ENCODE data around the gene UGT1A3.

The UGT1A3 gene

DNA sequence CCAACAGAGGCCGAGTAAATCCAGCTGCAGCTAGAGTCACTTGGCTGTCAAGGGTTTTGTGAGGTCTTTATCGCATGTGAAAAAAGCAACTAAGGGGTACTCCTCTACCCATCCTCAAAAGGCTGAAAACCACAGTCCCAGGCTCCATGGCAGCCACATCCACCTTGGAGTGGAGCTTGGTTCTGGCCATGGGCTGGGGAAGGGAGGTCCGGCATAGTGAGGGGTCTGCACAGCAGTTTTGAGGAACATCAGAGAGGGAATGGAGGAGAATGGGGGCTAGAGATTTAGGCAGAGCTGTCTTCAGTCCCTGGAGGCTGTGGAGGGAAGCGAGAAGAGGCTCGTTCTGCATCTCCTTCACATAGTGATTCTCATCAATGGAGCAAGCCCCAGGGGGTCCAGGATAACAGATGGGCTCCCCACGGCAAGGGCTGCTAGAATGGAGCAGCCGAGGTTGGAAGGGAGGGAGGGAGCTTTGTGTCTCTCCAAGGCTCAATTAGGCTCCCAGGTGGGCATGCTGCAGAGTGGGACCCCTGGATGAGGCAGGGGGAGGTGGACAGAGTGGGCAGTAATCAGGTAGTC, 70.3 kb downstream of the UGT1A3 start:
- no peak for DNase-seq

GRCh38 chr2:233799716-233800115, 70.9 kb downstream of the UGT1A3 start:
- DNase-seq, result no peak

GRCh38 chr2:233800208-233800607, 71.4 kb downstream of the UGT1A3 start:
- no peak for DNase-seq

GRCh38 chr2:233801357-233802131, 72.7 kb downstream of the UGT1A3 start:
- no peak for DNase-seq

DNA sequence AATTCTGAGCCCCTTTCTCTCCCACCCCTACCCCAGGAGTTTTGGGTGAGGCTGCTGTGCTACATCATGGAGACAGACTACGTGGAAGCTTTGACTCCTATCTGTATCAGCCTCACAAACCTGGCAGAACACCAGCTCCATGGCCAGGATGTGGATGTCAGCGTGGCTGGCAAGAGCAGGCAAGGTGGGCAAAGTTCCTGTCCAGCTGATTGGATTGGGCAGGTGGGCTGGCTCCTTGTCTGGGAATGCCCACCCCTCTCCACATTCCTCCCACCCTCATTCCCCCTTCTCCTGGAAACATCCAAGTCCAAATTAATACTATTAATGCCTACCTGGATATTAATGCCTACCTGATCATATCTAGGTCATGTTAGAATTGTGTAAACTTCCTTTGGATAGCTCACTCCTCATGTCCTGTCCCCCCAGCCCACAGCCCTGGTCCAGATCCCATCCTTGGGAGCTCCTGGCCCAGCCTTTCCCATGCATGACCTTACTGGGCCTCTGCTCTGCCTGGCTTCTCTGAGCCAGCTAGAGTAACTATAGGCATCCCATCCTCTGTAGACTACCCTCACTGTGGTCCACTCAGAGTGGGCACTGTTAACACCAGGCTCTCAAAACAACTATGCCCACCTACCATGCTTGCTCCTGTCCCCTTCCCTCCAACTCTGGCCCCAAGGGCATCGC, 73.4 kb downstream of the UGT1A3 start:
- DNase-seq, result no peak

DNA sequence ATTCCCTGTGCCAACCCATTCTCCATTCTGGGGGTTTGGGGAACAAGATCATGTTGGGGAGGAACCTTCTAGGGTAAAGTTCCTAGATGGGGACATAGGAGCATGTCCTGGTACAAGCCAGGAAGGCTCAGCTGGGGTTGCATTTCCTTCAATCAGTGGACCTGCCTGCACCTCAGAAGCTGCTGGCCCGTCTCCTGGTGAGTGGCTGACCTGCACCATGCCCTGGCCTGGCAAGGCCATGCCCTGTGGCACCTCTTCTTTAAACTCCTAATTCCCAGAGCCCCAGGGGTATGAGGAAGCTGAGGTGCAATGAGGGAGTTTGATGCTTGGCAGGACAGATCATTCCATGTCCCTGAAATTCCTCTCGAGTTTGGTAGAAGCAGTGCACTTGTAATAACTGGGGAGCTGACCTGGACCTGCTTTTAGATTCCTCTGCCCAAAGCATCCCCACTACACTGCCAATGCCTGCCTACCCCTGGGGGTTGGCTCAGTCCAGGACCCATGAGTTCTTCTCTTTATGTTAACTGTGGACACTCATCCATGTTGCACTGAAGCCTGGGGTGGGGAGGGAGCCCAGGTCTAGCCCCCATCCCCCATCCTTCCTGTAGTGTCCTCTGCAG, 74.6 kb downstream of the UGT1A3 start:
- DNase-seq, result no peak

DNA sequence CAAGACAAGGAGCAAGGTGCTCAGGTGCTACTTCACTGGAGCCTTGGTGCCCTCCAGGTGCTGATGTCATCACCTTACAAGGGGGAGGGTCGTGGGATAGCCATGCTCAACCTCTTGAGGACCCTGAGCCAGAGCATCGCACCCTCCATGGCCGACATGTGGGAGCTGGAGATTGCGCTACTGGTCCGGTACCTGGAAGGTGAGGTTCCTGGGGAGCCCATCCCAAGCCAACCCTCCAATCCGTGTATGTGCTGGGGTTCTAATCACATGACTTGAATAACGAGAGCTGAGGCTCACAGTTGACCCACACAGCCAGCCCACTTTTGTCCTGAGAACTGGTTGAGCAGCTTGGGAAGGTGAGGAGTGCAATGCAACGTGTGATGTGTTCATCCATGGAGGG, 75.2 kb downstream of the UGT1A3 start:
- DNase-seq, result no peak

DNA sequence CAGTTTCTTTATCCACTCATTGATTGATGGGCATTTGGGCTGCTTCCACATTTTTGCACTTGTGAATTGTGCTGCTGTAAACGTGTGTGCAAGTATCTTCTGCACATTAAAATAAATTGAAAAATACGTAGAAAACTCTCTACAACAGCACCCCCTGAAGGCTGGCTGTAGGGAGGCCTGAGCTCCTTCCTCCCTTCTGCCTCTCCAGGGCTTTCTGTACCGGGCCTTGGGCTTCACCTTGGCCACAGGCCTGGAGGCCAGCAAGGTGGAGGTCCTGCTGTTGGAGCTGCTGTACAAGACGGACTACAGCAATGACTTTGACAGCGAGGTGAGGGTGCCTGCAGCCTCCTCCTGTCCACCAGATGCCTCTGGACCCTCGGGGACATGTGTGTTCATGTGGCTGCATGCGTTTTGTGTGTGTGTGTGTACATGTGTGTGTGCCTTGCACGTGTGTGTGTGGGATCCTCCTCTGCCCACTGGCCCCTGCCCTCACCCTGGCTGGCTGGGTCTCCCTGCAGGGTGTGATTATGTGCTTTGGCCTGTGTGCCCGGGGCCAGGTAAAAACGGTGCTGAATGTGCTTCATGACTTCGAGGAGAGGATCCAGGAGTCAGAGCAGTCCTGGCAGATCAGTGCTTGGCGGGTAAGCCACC, 78.5 kb downstream of the UGT1A3 start:
- no peak for DNase-seq

DNA sequence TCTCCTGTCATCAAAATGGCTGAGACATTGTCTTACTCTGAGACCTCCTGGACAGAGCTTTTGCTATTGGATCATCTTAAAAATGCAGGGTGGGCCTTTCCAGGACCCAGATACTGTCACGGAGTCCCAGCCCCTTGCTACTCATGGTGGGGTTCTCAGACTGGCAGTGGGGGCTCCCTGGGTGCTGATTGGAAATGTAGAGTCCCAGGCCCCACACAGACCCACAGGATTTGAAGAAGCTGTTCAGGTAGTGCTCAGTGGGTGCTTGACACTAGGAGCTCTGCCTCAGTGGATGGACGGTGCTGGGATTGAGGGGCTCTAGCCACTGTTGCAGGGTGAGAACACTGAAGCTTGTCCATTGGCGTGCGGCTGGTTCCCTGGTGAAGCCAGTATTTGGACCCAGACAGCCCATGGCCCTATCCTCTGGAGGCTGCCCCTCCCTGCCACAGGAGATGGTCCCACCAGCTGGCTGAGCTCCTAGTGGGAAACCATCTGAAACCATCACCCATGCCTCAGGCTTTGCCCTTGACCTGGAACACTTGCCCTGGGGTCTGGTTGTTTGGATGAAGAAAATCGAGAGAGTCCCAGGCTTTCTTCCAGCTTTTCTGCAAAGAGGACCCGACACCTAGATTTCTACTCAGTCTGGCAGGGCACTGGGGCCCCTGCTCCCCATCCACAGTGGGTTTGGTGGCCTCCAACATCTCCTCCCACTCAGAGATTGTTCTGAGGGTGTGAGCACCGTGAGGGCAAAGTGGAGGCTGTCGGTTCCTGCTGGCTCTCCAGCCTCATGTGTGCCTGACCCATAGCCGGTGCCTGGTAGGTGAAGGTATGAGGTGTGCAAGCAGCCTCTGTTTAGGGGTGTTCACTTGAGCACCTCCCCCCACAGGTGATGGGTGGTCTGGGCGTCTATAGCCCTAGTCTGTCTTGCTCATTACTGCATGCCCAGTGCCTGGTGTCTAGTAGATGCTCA, 79.4 kb downstream of the UGT1A3 start:
- DNase-seq, result no peak

- DNase-seq, result no peak
These were observed 81.5 kb downstream of the UGT1A3 start for GRCh38 chr2:233810385-233810784.

DNA sequence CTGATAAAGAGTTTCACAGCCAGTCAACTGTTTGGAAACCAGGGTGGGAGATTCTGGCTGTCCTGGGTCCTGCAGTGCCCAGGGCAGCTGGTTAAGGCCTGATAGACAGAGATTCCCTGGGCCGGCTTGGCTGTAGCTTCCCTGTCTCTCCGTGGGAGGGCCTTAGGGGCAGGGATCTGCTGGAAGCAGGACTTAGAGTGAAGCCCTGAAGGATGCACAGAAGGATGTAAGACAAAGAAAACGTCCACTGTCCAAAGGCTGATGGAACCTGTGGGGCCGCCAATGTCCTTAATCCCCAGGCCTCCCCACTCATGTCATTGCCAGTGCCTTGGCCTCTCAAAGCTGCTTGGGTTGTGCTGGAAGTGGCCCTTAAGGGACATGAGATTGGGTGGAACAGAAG, 82.2 kb downstream of the UGT1A3 start:
- DNase-seq, result no peak

DNA sequence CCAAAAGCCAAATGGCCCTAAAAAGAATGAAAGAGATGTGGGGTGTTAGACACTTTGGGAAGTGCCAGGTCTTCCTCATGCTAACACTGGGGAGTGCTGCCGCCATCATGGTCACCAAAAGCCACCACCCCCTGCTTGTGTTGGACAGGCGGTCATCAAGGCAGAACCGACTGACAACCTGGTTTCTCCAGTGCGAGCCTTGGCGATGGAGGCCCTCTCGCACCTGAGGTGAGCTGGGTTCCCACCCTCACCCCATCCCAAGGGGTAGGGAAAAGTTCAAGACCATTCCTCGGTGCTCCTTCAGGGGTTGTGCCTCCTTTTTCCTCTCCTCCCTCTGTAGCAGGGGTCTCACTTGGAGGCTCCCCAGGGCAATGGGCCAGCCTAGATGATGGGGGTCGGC, 82.9 kb downstream of the UGT1A3 start:
- no peak for DNase-seq

GRCh38 chr2:233813236-233814055, 84.6 kb downstream of the UGT1A3 start:
- no peak for DNase-seq

DNA sequence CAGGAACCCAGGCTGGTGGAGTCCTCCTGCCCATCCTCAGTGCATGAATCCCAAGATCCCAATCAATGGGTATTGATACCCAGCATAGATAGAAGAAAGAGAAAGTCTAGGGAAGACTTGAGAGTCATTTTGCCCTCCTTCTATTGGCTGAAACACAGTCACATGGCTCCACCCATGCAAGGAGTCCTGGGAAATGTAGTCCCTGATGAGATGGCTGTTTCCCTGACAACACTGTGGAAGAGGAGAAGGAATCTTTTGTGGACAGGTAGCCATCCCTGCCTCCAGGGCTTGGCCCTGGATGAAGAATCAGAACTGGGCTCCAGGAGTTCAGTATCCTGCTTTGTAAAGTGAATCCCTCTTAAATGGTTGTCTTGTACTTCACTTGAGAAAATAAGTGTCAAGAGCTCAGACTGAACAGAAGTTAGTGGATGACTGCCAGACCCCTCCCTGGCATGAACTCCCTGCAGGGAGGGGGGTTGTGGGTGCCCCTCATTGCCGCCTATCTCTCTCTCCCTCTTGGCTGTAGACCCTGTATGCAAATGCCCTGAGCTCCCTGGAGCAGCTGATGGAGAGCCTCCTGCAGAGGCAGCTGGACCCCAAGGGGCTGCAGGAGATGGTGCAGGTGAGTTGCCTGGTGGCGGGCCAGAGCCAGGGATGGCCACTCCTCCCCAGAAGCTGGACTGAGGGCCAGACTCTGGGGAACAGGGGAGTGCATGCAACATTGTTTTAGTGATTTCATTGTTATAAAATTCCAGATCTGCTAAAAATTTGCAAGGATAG, 85.4 kb downstream of the UGT1A3 start:
- no peak for DNase-seq

GRCh38 chr2:233815861-233816260, 87.0 kb downstream of the UGT1A3 start:
- no peak for DNase-seq

DNA sequence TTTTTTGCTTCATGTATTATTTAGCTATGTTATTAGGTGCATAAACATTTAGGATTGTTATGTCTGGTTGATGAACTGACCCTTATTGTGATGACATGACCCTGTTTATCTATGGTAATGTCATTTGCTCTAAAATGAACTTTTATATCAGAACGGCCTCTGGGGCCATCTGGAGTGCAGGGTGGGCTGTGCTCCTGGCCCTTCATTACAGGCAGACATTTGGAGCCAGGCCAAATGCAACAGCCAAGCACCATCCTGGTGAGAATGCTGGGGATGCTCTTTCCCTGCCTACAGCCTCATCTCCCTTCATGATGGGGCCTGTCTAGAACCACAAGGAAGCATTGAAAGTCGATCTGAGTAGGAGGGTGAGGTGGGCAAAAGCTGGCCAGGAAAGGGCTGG, 87.5 kb downstream of the UGT1A3 start:
- no peak for DNase-seq

DNA sequence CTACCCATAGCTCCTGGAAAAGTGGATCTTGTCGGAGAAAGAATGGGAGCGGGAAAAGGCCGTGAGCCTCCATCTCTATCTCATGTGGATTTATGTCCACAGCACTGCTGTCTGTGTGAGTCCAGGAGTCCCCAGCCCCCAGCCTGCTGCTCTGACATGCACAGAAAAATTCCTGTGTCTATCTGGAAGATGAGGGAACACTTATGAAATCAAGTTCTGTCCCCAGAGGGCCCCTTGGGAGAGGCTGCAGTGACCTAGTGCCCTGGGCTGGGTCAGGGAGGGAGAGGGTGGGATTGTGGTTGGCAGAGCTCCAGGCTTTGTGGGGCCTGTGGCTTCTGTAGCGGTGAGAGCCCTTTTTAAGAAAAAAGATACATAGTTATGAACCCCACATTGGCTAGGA, 87.9 kb downstream of the UGT1A3 start:
- DNase-seq, result no peak

DNA sequence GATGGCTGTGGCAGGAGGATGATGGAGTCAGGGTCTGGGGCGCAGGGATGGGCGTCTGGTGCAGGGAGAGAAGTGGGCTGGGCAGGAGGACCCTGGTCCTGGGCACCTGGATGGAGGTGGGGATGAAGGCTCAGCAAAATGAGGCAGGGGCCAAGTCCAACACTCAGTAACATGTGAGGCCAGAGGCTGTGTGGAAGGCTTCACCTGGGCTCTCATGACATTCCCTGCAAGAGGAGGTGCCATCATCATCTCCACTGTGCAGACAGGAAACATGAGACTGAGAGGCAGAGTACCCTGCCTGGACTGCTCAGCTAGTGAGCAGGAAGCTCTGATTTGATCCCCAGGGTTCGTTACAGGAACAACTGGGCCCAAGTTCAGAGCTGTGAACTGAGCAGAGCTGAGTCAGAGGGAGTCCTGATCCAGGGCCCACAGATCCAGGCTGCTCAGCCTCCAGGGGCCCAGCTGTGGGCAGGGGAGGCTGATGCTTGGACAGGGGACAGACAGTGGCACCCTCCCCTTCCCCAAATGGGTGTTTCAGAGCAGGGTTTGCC, 88.6 kb downstream of the UGT1A3 start:
- DNase-seq, result no peak

GRCh38 chr2:233817995-233818638, 89.3 kb downstream of the UGT1A3 start:
- DNase-seq, result no peak

All from activated naive CD4-positive, alpha-beta T cell (primary cell).